ENCODE data around the gene CENPB.

The CENPB gene

GRCh38 chr20:3808544-3808943, 22.0 kb upstream of the CENPB start:
- TF ChIP-seq REST (IDR thresholded peaks at IDR 0.05; ENCODE audit: insufficient replicate concordance, low read depth): no peak
- no peak for TF ChIP-seq CTCF (IDR thresholded peaks at IDR 0.05; ENCODE audit: insufficient read depth, low read length)
- no peak for TF ChIP-seq SPI1 (IDR thresholded peaks at IDR 0.05; ENCODE audit: borderline replicate concordance, low read depth)
- no peak for TF ChIP-seq POLR2AphosphoS5 (IDR thresholded peaks at IDR 0.05; ENCODE audit: low read depth)
- no peak for TF ChIP-seq GABPA (IDR thresholded peaks at IDR 0.05; ENCODE audit: low read depth)
- no peaks in the 10 kb centered on the region for H3K27me3 ChIP-seq (ENCODE audit: insufficient read depth, poor library complexity, severe bottlenecking)
- no peak overlapping the region for H3K27ac ChIP-seq (replicated peaks)
- no peak overlapping the region for H3K4me3 ChIP-seq (replicated peaks; ENCODE audit: insufficient read depth, low read length)
- no peak for DNase-seq (ENCODE audit: low read depth in 1 of 2, low spot score in 1 of 2)

GRCh38 chr20:3804781-3805180, 18.2 kb upstream of the CENPB start:
- no peak for TF ChIP-seq POLR2AphosphoS5 (IDR thresholded peaks at IDR 0.05; ENCODE audit: low read depth)
- no peak for TF ChIP-seq CTCF (IDR thresholded peaks at IDR 0.05; ENCODE audit: insufficient read depth, low read length)
- TF ChIP-seq GABPA (IDR thresholded peaks at IDR 0.05; ENCODE audit: low read depth): no peak
- TF ChIP-seq REST (IDR thresholded peaks at IDR 0.05; ENCODE audit: insufficient replicate concordance, low read depth): no peak
- TF ChIP-seq SPI1 (IDR thresholded peaks at IDR 0.05; ENCODE audit: borderline replicate concordance, low read depth): no peak
- H3K27me3 ChIP-seq (ENCODE audit: insufficient read depth, poor library complexity, severe bottlenecking): no peaks in the 10 kb centered on the region
- H3K4me3 ChIP-seq (replicated peaks; ENCODE audit: insufficient read depth, low read length): no peak overlapping the region
- H3K27ac ChIP-seq (replicated peaks): no peak overlapping the region
- DNase-seq (ENCODE audit: low read depth in 1 of 2, low spot score in 1 of 2): no peak

GRCh38 chr20:3804254-3804751, 17.8 kb upstream of the CENPB start:
- Histone ChIP-seq H3K27me3 (ENCODE audit: insufficient read depth, poor library complexity, severe bottlenecking) (no peaks in the 10 kb centered on the region), H3K4me3 (replicated peaks; ENCODE audit: insufficient read depth, low read length) (no peak overlapping the region), H3K27ac (replicated peaks) (no peak overlapping the region)
- TF ChIP-seq GABPA (IDR thresholded peaks at IDR 0.05; ENCODE audit: low read depth): no peak
- no peak for TF ChIP-seq SPI1 (IDR thresholded peaks at IDR 0.05; ENCODE audit: borderline replicate concordance, low read depth)
- DNase-seq (ENCODE audit: low read depth in 1 of 2, low spot score in 1 of 2): no peak

GRCh38 chr20:3803854-3804253, 17.3 kb upstream of the CENPB start:
- no peak for TF ChIP-seq GABPA (IDR thresholded peaks at IDR 0.05; ENCODE audit: low read depth)
- no peak for TF ChIP-seq POLR2AphosphoS5 (IDR thresholded peaks at IDR 0.05; ENCODE audit: low read depth)
- TF ChIP-seq CTCF (IDR thresholded peaks at IDR 0.05; ENCODE audit: insufficient read depth, low read length): no peak
- no peak for TF ChIP-seq REST (IDR thresholded peaks at IDR 0.05; ENCODE audit: insufficient replicate concordance, low read depth)
- no peak for TF ChIP-seq SPI1 (IDR thresholded peaks at IDR 0.05; ENCODE audit: borderline replicate concordance, low read depth)
- H3K4me3 ChIP-seq (replicated peaks; ENCODE audit: insufficient read depth, low read length): no peak overlapping the region
- DNase-seq (ENCODE audit: low read depth in 1 of 2, low spot score in 1 of 2): no peak
- no peaks in the 10 kb centered on the region for H3K27me3 ChIP-seq (ENCODE audit: insufficient read depth, poor library complexity, severe bottlenecking)
- no peak overlapping the region for H3K27ac ChIP-seq (replicated peaks)

Data from HL-60 (cell line).